ENCODE results near the gene PRKG1.

Gene PRKG1

GRCh38 chr10:52115823-52116222 is 1041.5 kb downstream of the PRKG1 start:
- Mint-ChIP-seq H3K4me1 (no peaks in the 10 kb centered on the region), H3K27ac (no peak overlapping the region), H3K36me3 (ENCODE audit: low read depth) (no peaks in the 10 kb centered on the region), H3K27me3 (no peaks in the 10 kb centered on the region), H3K9me3 (peaks cover 4% of the 10 kb centered on the region), H3K4me3 (no peak overlapping the region)
- DNase-seq (no peak), ATAC-seq (no peak)

- DNase-seq (no peak), ATAC-seq (no peak)
- Mint-ChIP-seq H3K36me3 (ENCODE audit: low read depth) (no peaks in the 10 kb centered on the region), H3K4me1 (no peaks in the 10 kb centered on the region), H3K27ac (no peak overlapping the region), H3K4me3 (no peak overlapping the region), H3K27me3 (no peaks in the 10 kb centered on the region), H3K9me3 (peaks cover 4% of the 10 kb centered on the region)
These were observed 1045.2 kb downstream of the PRKG1 start for GRCh38 chr10:52119507-52119906.

GRCh38 chr10:52121688-52122087 is 1047.4 kb downstream of the PRKG1 start:
- no peaks in the 10 kb centered on the region for H3K9me3 Mint-ChIP-seq
- no peak overlapping the region for H3K27ac Mint-ChIP-seq
- no peaks in the 10 kb centered on the region for H3K36me3 Mint-ChIP-seq (ENCODE audit: low read depth)
- no peak overlapping the region for H3K4me3 Mint-ChIP-seq
- DNase-seq: no peak
- H3K27me3 Mint-ChIP-seq: no peaks in the 10 kb centered on the region
- no peaks in the 10 kb centered on the region for H3K4me1 Mint-ChIP-seq
- ATAC-seq: no peak

GRCh38 chr10:52128056-52128683 is 1053.9 kb downstream of the PRKG1 start:
- no peaks in the 10 kb centered on the region for H3K27me3 Mint-ChIP-seq
- H3K4me1 Mint-ChIP-seq: no peaks in the 10 kb centered on the region
- no peak overlapping the region for H3K27ac Mint-ChIP-seq
- no peaks in the 10 kb centered on the region for H3K9me3 Mint-ChIP-seq
- DNase-seq: no peak
- H3K36me3 Mint-ChIP-seq (ENCODE audit: low read depth): no peaks in the 10 kb centered on the region
- no peak overlapping the region for H3K4me3 Mint-ChIP-seq
- no peak for ATAC-seq

GRCh38 chr10:52129410-52130178 is 1055.3 kb downstream of the PRKG1 start:
- DNase-seq (no peak), ATAC-seq (no peak)
- no peak overlapping the region for H3K27ac Mint-ChIP-seq
- H3K4me3 Mint-ChIP-seq: no peak overlapping the region
- H3K9me3 Mint-ChIP-seq: no peaks in the 10 kb centered on the region
- H3K36me3 Mint-ChIP-seq (ENCODE audit: low read depth): no peaks in the 10 kb centered on the region
- H3K27me3 Mint-ChIP-seq: no peaks in the 10 kb centered on the region
- no peaks in the 10 kb centered on the region for H3K4me1 Mint-ChIP-seq

GRCh38 chr10:52135101-52135500 is 1060.8 kb downstream of the PRKG1 start:
- DNase-seq (no peak), ATAC-seq (no peak)
- H3K27ac Mint-ChIP-seq: no peak overlapping the region
- no peak overlapping the region for H3K4me3 Mint-ChIP-seq
- no peaks in the 10 kb centered on the region for H3K4me1 Mint-ChIP-seq
- no peaks in the 10 kb centered on the region for H3K27me3 Mint-ChIP-seq
- H3K9me3 Mint-ChIP-seq: no peaks in the 10 kb centered on the region
- no peaks in the 10 kb centered on the region for H3K36me3 Mint-ChIP-seq (ENCODE audit: low read depth)

- Mint-ChIP-seq H3K4me1 (no peaks in the 10 kb centered on the region), H3K4me3 (no peak overlapping the region), H3K27ac (no peak overlapping the region), H3K9me3 (no peaks in the 10 kb centered on the region), H3K27me3 (no peaks in the 10 kb centered on the region), H3K36me3 (ENCODE audit: low read depth) (no peaks in the 10 kb centered on the region)
- ATAC-seq (no peak), DNase-seq (no peak)
These were observed 1062.6 kb downstream of the PRKG1 start for GRCh38 chr10:52136921-52137320.

GRCh38 chr10:52143338-52143737 is 1069.1 kb downstream of the PRKG1 start:
- Mint-ChIP-seq H3K9me3 (peaks cover 5% of the 10 kb centered on the region), H3K27me3 (peaks cover 3% of the 10 kb centered on the region), H3K4me1 (no peaks in the 10 kb centered on the region), H3K36me3 (ENCODE audit: low read depth) (no peaks in the 10 kb centered on the region), H3K4me3 (no peak overlapping the region), H3K27ac (no peak overlapping the region)
- DNase-seq (no peak), ATAC-seq (no peak)

GRCh38 chr10:52145636-52146035 is 1071.3 kb downstream of the PRKG1 start:
- no peak overlapping the region for H3K4me3 Mint-ChIP-seq
- H3K36me3 Mint-ChIP-seq (ENCODE audit: low read depth): no peaks in the 10 kb centered on the region
- peaks cover 3% of the 10 kb centered on the region for H3K27me3 Mint-ChIP-seq
- H3K27ac Mint-ChIP-seq: no peak overlapping the region
- DNase-seq (no peak), ATAC-seq (no peak)
- H3K4me1 Mint-ChIP-seq: no peaks in the 10 kb centered on the region
- peaks cover 5% of the 10 kb centered on the region for H3K9me3 Mint-ChIP-seq

- ATAC-seq (no peak), DNase-seq (no peak)
- Mint-ChIP-seq H3K27me3 (peaks cover 3% of the 10 kb centered on the region), H3K4me1 (no peaks in the 10 kb centered on the region), H3K27ac (no peak overlapping the region), H3K9me3 (peaks cover 5% of the 10 kb centered on the region), H3K4me3 (no peak overlapping the region), H3K36me3 (ENCODE audit: low read depth) (no peaks in the 10 kb centered on the region)
These were observed 1072.5 kb downstream of the PRKG1 start for GRCh38 chr10:52146766-52147165.

GRCh38 chr10:52170776-52171175 is 1096.5 kb downstream of the PRKG1 start:
- Mint-ChIP-seq H3K27me3 (no peaks in the 10 kb centered on the region), H3K4me1 (no peaks in the 10 kb centered on the region), H3K9me3 (peaks cover 3% of the 10 kb centered on the region), H3K27ac (no peak overlapping the region), H3K4me3 (no peak overlapping the region), H3K36me3 (ENCODE audit: low read depth) (no peaks in the 10 kb centered on the region)
- DNase-seq (no peak), ATAC-seq (no peak)

- ATAC-seq: no peak
- H3K9me3 Mint-ChIP-seq: peaks cover 3% of the 10 kb centered on the region
- DNase-seq: no peak
- H3K36me3 Mint-ChIP-seq (ENCODE audit: low read depth): no peaks in the 10 kb centered on the region
- H3K27ac Mint-ChIP-seq: no peak overlapping the region
- H3K4me1 Mint-ChIP-seq: no peaks in the 10 kb centered on the region
- H3K4me3 Mint-ChIP-seq: no peak overlapping the region
- H3K27me3 Mint-ChIP-seq: no peaks in the 10 kb centered on the region
These were observed 1098.3 kb downstream of the PRKG1 start for GRCh38 chr10:52172581-52172980.

GRCh38 chr10:52185256-52185655 is 1111.0 kb downstream of the PRKG1 start:
- DNase-seq (no peak), ATAC-seq (no peak)
- H3K4me3 Mint-ChIP-seq: no peak overlapping the region
- H3K9me3 Mint-ChIP-seq: no peaks in the 10 kb centered on the region
- no peaks in the 10 kb centered on the region for H3K4me1 Mint-ChIP-seq
- no peaks in the 10 kb centered on the region for H3K36me3 Mint-ChIP-seq (ENCODE audit: low read depth)
- H3K27me3 Mint-ChIP-seq: peaks cover 2% of the 10 kb centered on the region
- no peak overlapping the region for H3K27ac Mint-ChIP-seq

- no peak overlapping the region for H3K27ac Mint-ChIP-seq
- no peaks in the 10 kb centered on the region for H3K4me1 Mint-ChIP-seq
- no peak for ATAC-seq
- no peaks in the 10 kb centered on the region for H3K36me3 Mint-ChIP-seq (ENCODE audit: low read depth)
- no peak overlapping the region for H3K4me3 Mint-ChIP-seq
- DNase-seq: no peak
- peaks cover 2% of the 10 kb centered on the region for H3K27me3 Mint-ChIP-seq
- no peaks in the 10 kb centered on the region for H3K9me3 Mint-ChIP-seq
These were observed 1113.4 kb downstream of the PRKG1 start for GRCh38 chr10:52187521-52188258.

- DNase-seq (no peak), ATAC-seq (no peak)
- Mint-ChIP-seq H3K4me3 (no peak overlapping the region), H3K36me3 (ENCODE audit: low read depth) (no peaks in the 10 kb centered on the region), H3K4me1 (no peaks in the 10 kb centered on the region), H3K27me3 (peaks cover 2% of the 10 kb centered on the region), H3K27ac (no peak overlapping the region), H3K9me3 (no peaks in the 10 kb centered on the region)
These were observed 1116.8 kb downstream of the PRKG1 start for GRCh38 chr10:52191049-52191448.

All from activated naive CD8-positive, alpha-beta T cell treated with anti-CD3 and anti-CD28 coated beads, Interleukin-2, amount 50 U/mL, for 24 hours (primary cell).